ENCODE data around the gene SEMA4D.

- TF ChIP-seq SMC3 (conservative IDR thresholded peaks at IDR 0.05; ENCODE audit: poor library complexity) (no peak), POLR2AphosphoS5 (IDR thresholded peaks at IDR 0.05) (no peak), EP300 (conservative IDR thresholded peaks at IDR 0.05; ENCODE audit: poor library complexity, severe bottlenecking) (no peak), EZH2 (IDR thresholded peaks at IDR 0.05; ENCODE audit: borderline replicate concordance, insufficient read depth, low read length, poor library complexity, severe bottlenecking) (no peak), REST (IDR thresholded peaks at IDR 0.05; ENCODE audit: borderline replicate concordance) (no peak), RAD21 (conservative IDR thresholded peaks at IDR 0.05) (no peak), MXI1 (conservative IDR thresholded peaks at IDR 0.05; ENCODE audit: poor library complexity, severe bottlenecking) (no peak), TAF1 (IDR thresholded peaks at IDR 0.05; ENCODE audit: low read depth) (no peak)
- TF ChIP-seq, protein P1, sequence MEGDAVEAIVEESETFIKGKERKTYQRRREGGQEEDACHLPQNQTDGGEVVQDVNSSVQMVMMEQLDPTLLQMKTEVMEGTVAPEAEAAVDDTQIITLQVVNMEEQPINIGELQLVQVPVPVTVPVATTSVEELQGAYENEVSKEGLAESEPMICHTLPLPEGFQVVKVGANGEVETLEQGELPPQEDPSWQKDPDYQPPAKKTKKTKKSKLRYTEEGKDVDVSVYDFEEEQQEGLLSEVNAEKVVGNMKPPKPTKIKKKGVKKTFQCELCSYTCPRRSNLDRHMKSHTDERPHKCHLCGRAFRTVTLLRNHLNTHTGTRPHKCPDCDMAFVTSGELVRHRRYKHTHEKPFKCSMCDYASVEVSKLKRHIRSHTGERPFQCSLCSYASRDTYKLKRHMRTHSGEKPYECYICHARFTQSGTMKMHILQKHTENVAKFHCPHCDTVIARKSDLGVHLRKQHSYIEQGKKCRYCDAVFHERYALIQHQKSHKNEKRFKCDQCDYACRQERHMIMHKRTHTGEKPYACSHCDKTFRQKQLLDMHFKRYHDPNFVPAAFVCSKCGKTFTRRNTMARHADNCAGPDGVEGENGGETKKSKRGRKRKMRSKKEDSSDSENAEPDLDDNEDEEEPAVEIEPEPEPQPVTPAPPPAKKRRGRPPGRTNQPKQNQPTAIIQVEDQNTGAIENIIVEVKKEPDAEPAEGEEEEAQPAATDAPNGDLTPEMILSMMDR (IDR thresholded peaks at IDR 0.05; ENCODE audit: poor library complexity, severe bottlenecking), result no peak
Observed at GRCh38 chr9:89418474-89418845, 79.5 kb downstream of the SEMA4D start.
